Uterus (tissue), 4 donors: Measurements from ENCODE around the gene NBAS. TPM values are rescaled to one million over a fixed set of nuclear protein-coding genes. Genes with fewer than 3 reads are reported as not detected.

Experiments
- DNase-seq, 2 donors: peaks; one replicate each; pipeline ENCODE4 v3.0.0-alpha.2; 2019 to 2020
- H3K27ac ChIP-seq, 2 donors: fragments of 200-600 bp; sonication (generic); 1 replicate in 1 of 2; 2 replicates in 1 of 2; pipeline ENCODE4 v1.5.1; 2016 to 2018
- H3K27me3 ChIP-seq, 2 donors: fragments of 200-600 bp; sonication (generic); one replicate each; pipeline ENCODE4 v1.5.1; 2018 to 2019; ENCODE audit warnings: control low read depth in 1 of 2
- H3K36me3 ChIP-seq, 2 donors: fragments of 200-600 bp; sonication (generic); one replicate each; pipeline ENCODE4 v1.5.1; 2019; ENCODE audit warnings: control low read depth in 1 of 2
- H3K4me1 ChIP-seq, 2 donors: fragments of 200-600 bp; sonication (generic); one replicate each; pipeline ENCODE4 v1.5.1; 2018 to 2019; ENCODE audit warnings: control low read depth in 1 of 2
- H3K4me3 ChIP-seq, 2 donors: fragments of 200-600 bp; sonication (generic); 1 replicate in 1 of 2; 2 replicates in 1 of 2; pipeline ENCODE4 v1.5.1; 2018 to 2019; ENCODE audit warnings: mild to moderate bottlenecking in 1 of 2
- H3K9me3 ChIP-seq, 2 donors: fragments of 200-600 bp; sonication (generic); one replicate each; pipeline ENCODE4 v1.5.1; 2019; ENCODE audit warnings: control low read depth in 1 of 2
- POLR2A ChIP-seq, 2 donors: fragments of 450-650 bp; IDR thresholded peaks; one replicate each; pipeline ENCODE4 v1.6.1; 2016; ENCODE audit warnings: antibody characterized with exemption in 2 of 2, mild to moderate bottlenecking in 1 of 2, moderate library complexity in 1 of 2
- intact Hi-C: fragments of 100-400 bp; cut with DNase I; formaldehyde crosslinking; loops from one replicate; pipeline ENCODE4 v1.15.1; 2023; ENCODE audit warnings: low total_unique reads
- total RNA-seq, 4 donors: library from RNA; depleted of rRNA in 3 of 4; stranded (reverse); fragments of >200 nt in 3 of 4; gene quantifications; one replicate each; pipeline versions ENCODE4 v1.1.0 to v1.2.4, GENCODE V29; 2014 to 2023
- TF ChIP-seq, protein P1 (sequence below), 4 experiments: fragments of 200-600 bp in 2 of 4; fragments of 450-650 bp in 2 of 4; sonication (generic) in 2 of 4; IDR thresholded peaks; one replicate each; pipeline ENCODE4 v1.5.1; 2016 to 2019; ENCODE audit warnings: antibody characterized with exemption in 4 of 4, mild to moderate bottlenecking in 2 of 4, moderate library complexity in 1 of 4
- donor health status: DM: yes; HTN: yes; CAD: no.

Gene NBAS
- total RNA-seq, 4 donors from 2014 or later = 36.2 to 93.5 (median 49.5) TPM

DNA sequence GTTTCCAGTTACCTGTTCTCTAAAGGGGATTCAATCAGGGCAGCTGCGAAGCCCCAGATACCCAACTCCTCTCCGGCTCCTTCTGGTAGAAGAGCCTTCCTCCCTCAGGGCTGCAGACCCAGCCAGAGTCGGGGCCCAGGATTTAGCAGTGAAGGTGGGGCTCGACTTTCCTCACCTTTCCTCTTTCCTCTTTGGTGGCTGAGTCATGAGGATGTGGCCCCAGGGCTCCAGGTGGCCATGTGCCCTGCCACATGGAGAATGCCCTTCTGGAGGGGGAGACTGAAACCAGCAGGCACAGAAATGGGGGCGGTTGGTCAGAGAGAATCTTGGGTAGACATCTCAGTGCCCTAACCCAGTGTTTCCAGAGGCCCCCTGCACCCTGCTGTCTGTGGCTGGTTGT is 402.6 kb downstream of the NBAS start:
- no peak for DNase-seq
- Histone ChIP-seq H3K27ac (no peak overlapping the region), H3K4me1 (no peaks in the 10 kb centered on the region), H3K27me3 (no peaks in the 10 kb centered on the region), H3K9me3 (no peaks in the 10 kb centered on the region), H3K4me3 (no peak overlapping the region), H3K36me3 (no peaks in the 10 kb centered on the region)
- intact Hi-C loops = no loop called here
- TF ChIP-seq, protein P1, sequence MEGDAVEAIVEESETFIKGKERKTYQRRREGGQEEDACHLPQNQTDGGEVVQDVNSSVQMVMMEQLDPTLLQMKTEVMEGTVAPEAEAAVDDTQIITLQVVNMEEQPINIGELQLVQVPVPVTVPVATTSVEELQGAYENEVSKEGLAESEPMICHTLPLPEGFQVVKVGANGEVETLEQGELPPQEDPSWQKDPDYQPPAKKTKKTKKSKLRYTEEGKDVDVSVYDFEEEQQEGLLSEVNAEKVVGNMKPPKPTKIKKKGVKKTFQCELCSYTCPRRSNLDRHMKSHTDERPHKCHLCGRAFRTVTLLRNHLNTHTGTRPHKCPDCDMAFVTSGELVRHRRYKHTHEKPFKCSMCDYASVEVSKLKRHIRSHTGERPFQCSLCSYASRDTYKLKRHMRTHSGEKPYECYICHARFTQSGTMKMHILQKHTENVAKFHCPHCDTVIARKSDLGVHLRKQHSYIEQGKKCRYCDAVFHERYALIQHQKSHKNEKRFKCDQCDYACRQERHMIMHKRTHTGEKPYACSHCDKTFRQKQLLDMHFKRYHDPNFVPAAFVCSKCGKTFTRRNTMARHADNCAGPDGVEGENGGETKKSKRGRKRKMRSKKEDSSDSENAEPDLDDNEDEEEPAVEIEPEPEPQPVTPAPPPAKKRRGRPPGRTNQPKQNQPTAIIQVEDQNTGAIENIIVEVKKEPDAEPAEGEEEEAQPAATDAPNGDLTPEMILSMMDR (IDR thresholded peaks at IDR 0.05) = no peak
- no peak for TF ChIP-seq POLR2A (IDR thresholded peaks at IDR 0.05)

DNA sequence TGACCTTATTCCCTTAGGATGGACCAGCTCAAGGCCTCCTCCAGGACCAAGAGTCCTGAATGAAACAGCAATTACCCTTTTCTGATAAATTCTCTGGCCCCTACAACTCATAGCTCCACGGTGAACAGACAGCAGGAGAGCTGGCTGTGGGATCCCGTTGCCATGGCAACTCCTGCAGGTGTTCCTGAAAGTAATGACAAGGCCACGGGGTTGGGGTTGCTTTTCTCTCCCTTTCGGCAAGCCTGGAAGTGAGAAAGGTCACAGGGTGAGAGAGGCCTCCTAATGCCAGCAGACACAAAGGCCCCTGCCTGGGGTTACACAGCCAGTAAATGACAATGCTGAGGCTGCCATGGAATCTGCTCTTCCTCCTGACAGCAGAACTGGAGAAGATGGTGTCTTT is 403.0 kb downstream of the NBAS start:
- no peak for TF ChIP-seq POLR2A (IDR thresholded peaks at IDR 0.05)
- TF ChIP-seq, protein P1 (IDR thresholded peaks at IDR 0.05) = no peak

DNA sequence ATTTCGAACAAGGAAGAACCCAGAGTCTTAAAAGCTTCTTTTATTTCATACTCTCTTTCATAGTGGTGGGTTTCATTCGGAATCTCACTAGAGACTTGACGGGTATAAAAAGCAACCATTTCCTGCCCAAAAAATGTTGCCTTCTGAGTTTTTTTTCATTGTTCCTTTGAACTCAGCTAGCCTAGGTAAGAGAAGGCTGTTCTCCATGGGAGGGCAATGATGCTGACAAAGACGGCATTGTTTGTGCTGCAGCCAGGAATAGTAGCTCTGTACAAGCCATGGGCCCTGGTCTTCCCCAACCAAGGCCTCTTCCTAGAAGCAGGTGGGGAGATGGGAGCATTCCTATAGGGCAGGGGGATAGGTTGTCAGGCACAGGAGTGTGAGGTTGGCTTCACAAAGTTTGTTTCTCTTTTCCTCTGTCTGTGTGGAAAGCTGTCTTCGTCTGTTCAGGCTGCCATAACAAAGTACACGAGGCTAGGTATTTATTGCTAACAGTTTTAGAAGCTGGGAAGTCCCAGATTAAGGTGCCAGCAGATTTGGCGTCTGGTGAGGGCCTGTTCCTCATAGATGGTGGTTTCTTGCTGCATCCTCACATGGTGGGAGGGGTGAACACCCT is 405.1 kb downstream of the NBAS start:
- intact Hi-C loops = no loop called here
- Histone ChIP-seq H3K4me1 (no peaks in the 10 kb centered on the region), H3K4me3 (no peak overlapping the region), H3K27ac (no peak overlapping the region), H3K36me3 (no peaks in the 10 kb centered on the region), H3K27me3 (no peaks in the 10 kb centered on the region), H3K9me3 (no peaks in the 10 kb centered on the region)
- TF ChIP-seq, protein P1 (IDR thresholded peaks at IDR 0.05) = no peak
- TF ChIP-seq POLR2A (IDR thresholded peaks at IDR 0.05) = no peak
- no peak for DNase-seq

More for the DNA sequence above, 403.0 kb downstream of the NBAS start:
- Histone ChIP-seq H3K36me3 (no peaks in the 10 kb centered on the region), H3K27me3 (no peaks in the 10 kb centered on the region), H3K9me3 (no peaks in the 10 kb centered on the region), H3K4me1 (no peaks in the 10 kb centered on the region), H3K4me3 (no peak overlapping the region), H3K27ac (no peak overlapping the region)
- no peak for DNase-seq
- intact Hi-C loops = no loop called here

DNA sequence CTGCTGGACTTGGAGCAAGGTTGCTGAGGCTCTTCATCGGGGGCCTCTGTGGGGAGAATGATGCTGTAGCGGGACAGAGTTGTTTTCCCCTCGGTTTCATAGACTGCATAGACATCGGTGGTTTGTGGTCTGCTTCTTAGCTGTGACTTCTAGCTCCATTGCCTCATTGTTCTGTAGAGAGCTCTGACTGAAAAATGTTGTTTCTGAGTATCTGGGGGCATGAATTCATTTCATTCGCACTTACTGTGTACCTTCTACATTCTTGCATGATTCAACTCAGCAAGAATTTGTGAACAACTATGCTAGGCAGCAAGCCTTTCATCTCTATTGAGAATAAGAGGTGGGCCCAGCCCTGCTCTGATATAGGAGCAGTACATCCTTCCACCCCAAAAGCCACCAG is 406.8 kb downstream of the NBAS start:
- no peak overlapping the region for H3K4me3 ChIP-seq
- TF ChIP-seq, protein P1 (IDR thresholded peaks at IDR 0.05) = no peak
- no peak for TF ChIP-seq POLR2A (IDR thresholded peaks at IDR 0.05)
- no peaks in the 10 kb centered on the region for H3K9me3 ChIP-seq
- no peaks in the 10 kb centered on the region for H3K27me3 ChIP-seq
- intact Hi-C loops = no loop called here
- H3K27ac ChIP-seq = no peak overlapping the region
- H3K4me1 ChIP-seq = no peaks in the 10 kb centered on the region
- no peak for DNase-seq
- no peaks in the 10 kb centered on the region for H3K36me3 ChIP-seq

DNA sequence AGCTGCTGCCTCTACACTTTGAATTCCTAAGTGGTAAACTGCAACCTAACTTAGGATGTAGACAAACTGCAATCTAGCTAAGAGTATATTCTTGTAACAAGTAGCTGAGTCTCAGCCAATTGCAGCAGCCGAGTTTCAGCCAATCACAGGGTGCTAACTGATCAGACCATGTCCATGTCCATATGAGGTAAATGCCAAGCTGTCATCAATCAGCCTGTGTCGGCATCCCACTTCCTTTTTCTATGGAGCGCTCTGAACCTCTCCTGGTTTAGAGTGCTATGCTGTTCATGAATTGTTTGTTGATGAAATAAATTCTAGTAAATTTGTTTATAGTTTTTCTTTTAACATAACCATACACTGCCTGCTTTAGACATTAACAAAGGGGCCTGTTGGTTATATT is 408.8 kb downstream of the NBAS start:
- intact Hi-C loops = no loop called here
- Histone ChIP-seq H3K27ac (no peak overlapping the region), H3K27me3 (no peaks in the 10 kb centered on the region), H3K9me3 (no peaks in the 10 kb centered on the region), H3K4me1 (no peaks in the 10 kb centered on the region), H3K4me3 (no peak overlapping the region), H3K36me3 (no peaks in the 10 kb centered on the region)
- no peak for DNase-seq
- TF ChIP-seq POLR2A (IDR thresholded peaks at IDR 0.05) = no peak
- TF ChIP-seq, protein P1 (IDR thresholded peaks at IDR 0.05) = no peak
